ENCODE measurements around the gene USP15.

The USP15 gene

DNA sequence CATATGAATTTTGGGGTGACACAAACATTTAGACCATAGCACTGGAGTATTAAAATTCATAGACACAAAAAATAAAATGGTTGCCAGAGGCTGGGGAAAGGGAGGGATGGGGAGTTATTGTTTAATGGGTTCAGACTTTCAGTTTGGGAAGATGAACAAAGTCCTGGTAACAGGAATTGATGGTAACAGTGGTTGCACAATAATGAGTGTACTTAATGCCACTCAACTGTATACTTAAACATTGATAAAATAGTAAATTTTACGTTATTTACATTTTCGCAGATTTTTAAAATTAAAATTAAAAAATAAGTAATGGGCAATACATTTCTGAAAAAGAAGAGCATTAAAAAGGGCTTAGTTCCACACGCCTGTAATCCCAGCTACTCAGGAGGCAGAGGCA, 35.6 kb upstream of the USP15 start:
- no peak for TF ChIP-seq ZBTB7A (IDR thresholded peaks at IDR 0.05; ENCODE audit: low read depth)
- TF ChIP-seq TEAD4 (IDR thresholded peaks at IDR 0.05): no peak
- TF ChIP-seq RAD21 (IDR thresholded peaks at IDR 0.05; ENCODE audit: low read depth): no peak
- TF ChIP-seq TCF12 (IDR thresholded peaks at IDR 0.05; ENCODE audit: low read depth): no peak
- TF ChIP-seq CEBPB (IDR thresholded peaks at IDR 0.05): no peak
- no peak for TF ChIP-seq MAX (IDR thresholded peaks at IDR 0.05)
- TF ChIP-seq, protein P1, sequence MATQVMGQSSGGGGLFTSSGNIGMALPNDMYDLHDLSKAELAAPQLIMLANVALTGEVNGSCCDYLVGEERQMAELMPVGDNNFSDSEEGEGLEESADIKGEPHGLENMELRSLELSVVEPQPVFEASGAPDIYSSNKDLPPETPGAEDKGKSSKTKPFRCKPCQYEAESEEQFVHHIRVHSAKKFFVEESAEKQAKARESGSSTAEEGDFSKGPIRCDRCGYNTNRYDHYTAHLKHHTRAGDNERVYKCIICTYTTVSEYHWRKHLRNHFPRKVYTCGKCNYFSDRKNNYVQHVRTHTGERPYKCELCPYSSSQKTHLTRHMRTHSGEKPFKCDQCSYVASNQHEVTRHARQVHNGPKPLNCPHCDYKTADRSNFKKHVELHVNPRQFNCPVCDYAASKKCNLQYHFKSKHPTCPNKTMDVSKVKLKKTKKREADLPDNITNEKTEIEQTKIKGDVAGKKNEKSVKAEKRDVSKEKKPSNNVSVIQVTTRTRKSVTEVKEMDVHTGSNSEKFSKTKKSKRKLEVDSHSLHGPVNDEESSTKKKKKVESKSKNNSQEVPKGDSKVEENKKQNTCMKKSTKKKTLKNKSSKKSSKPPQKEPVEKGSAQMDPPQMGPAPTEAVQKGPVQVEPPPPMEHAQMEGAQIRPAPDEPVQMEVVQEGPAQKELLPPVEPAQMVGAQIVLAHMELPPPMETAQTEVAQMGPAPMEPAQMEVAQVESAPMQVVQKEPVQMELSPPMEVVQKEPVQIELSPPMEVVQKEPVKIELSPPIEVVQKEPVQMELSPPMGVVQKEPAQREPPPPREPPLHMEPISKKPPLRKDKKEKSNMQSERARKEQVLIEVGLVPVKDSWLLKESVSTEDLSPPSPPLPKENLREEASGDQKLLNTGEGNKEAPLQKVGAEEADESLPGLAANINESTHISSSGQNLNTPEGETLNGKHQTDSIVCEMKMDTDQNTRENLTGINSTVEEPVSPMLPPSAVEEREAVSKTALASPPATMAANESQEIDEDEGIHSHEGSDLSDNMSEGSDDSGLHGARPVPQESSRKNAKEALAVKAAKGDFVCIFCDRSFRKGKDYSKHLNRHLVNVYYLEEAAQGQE (IDR thresholded peaks at IDR 0.05; ENCODE audit: low read depth): no peak
- TF ChIP-seq YY1 (IDR thresholded peaks at IDR 0.05; ENCODE audit: low read depth): no peak
- TF ChIP-seq FOXM1 (IDR thresholded peaks at IDR 0.05; ENCODE audit: borderline replicate concordance, low read depth): no peak
- no peak for TF ChIP-seq USF1 (IDR thresholded peaks at IDR 0.05)
- TF ChIP-seq EGR1 (IDR thresholded peaks at IDR 0.05): no peak
- TF ChIP-seq TAF1 (IDR thresholded peaks at IDR 0.05; ENCODE audit: low read depth): no peak
- no peak for TF ChIP-seq NFIC (IDR thresholded peaks at IDR 0.05)
- TF ChIP-seq CREB1 (IDR thresholded peaks at IDR 0.05; ENCODE audit: low read depth): no peak
- no peak for TF ChIP-seq EP300 (IDR thresholded peaks at IDR 0.05; ENCODE audit: borderline replicate concordance)

DNA sequence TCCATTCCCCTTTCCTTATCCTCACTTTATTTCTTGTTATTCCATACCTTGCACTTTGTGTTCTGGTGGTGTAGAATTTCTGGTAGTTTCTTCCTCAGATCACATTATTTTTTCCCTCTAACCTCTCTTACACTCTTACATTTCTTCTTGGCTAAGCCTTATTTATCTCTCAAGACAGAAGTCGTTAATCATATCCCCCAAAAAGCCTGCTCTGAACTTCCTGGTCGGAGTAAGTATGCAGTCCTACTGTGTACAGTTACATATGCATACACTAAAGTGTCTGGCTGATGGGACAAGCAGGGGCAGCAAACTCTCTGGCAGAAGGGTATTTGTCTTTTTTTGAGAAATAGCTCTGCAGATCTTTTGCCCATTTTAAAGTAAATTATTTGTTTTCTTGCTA, 33.1 kb upstream of the USP15 start:
- no peak for TF ChIP-seq CREB1 (IDR thresholded peaks at IDR 0.05; ENCODE audit: low read depth)
- TF ChIP-seq TCF12 (IDR thresholded peaks at IDR 0.05; ENCODE audit: low read depth): no peak
- TF ChIP-seq, protein P1 (IDR thresholded peaks at IDR 0.05; ENCODE audit: low read depth): no peak
- no peak for TF ChIP-seq TEAD4 (IDR thresholded peaks at IDR 0.05)
- no peak for TF ChIP-seq MAX (IDR thresholded peaks at IDR 0.05)
- no peak for TF ChIP-seq RAD21 (IDR thresholded peaks at IDR 0.05; ENCODE audit: low read depth)
- TF ChIP-seq YY1 (IDR thresholded peaks at IDR 0.05; ENCODE audit: low read depth): no peak
- TF ChIP-seq CEBPB (IDR thresholded peaks at IDR 0.05): no peak
- no peak for TF ChIP-seq FOXM1 (IDR thresholded peaks at IDR 0.05; ENCODE audit: borderline replicate concordance, low read depth)

DNA sequence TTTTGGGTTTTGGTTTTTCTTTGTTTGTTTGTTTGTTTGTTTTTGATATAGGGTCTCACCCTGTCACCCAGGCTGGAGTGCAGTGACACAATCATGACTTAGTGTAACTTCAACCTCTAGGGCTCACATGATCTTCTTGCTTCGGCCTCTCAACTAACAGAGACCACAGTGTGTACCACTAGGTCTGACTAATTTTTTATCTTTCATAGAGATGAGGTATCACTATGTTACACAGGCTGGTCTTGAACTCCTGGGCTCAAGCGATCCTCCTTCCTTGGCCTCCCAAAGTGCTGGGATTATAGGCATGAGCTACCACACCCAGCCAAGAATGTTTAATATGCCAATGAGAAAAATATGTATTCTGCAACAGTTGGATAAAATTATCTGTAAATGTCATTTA, 29.6 kb upstream of the USP15 start:
- TF ChIP-seq NFIC (IDR thresholded peaks at IDR 0.05) (no peak), USF1 (IDR thresholded peaks at IDR 0.05) (no peak), EP300 (IDR thresholded peaks at IDR 0.05; ENCODE audit: borderline replicate concordance) (no peak), RAD21 (IDR thresholded peaks at IDR 0.05; ENCODE audit: low read depth) (no peak), TEAD4 (IDR thresholded peaks at IDR 0.05) (no peak), YY1 (IDR thresholded peaks at IDR 0.05; ENCODE audit: low read depth) (no peak), TAF1 (IDR thresholded peaks at IDR 0.05; ENCODE audit: low read depth) (no peak), ZBTB7A (IDR thresholded peaks at IDR 0.05; ENCODE audit: low read depth) (no peak), TCF12 (IDR thresholded peaks at IDR 0.05; ENCODE audit: low read depth) (no peak), FOXM1 (IDR thresholded peaks at IDR 0.05; ENCODE audit: borderline replicate concordance, low read depth) (no peak), CEBPB (IDR thresholded peaks at IDR 0.05) (no peak), EGR1 (IDR thresholded peaks at IDR 0.05) (no peak)
- TF ChIP-seq, protein P1 (IDR thresholded peaks at IDR 0.05; ENCODE audit: low read depth): no peak

- TF ChIP-seq FOXM1 (IDR thresholded peaks at IDR 0.05; ENCODE audit: borderline replicate concordance, low read depth): no peak
- no peak for TF ChIP-seq CREB1 (IDR thresholded peaks at IDR 0.05; ENCODE audit: low read depth)
- TF ChIP-seq EGR1 (IDR thresholded peaks at IDR 0.05): no peak
- no peak for TF ChIP-seq TCF12 (IDR thresholded peaks at IDR 0.05; ENCODE audit: low read depth)
- TF ChIP-seq EP300 (IDR thresholded peaks at IDR 0.05; ENCODE audit: borderline replicate concordance): no peak
- TF ChIP-seq ZBTB7A (IDR thresholded peaks at IDR 0.05; ENCODE audit: low read depth): no peak
- TF ChIP-seq CEBPB (IDR thresholded peaks at IDR 0.05): no peak
Observed at GRCh38 chr12:62232143-62232729, 28.0 kb upstream of the USP15 start.
